GM12864 (cell line): Measurements from ENCODE around the gene TMEM97.

Experiments
- DNase-seq: peaks from one replicate; pipeline ENCODE4 v3.0.0-alpha.2; 2011; ENCODE audit warnings: low read depth
- H3K4me3 ChIP-seq: 2 replicates; pipeline ENCODE4 v1.5.1; 2011; ENCODE audit warnings: mild to moderate bottlenecking, low read depth, low read length, control low read depth
- TF ChIP-seq, protein P1 (sequence below): IDR thresholded peaks from 2 replicates; pipeline ENCODE4 v1.5.1; 2011; ENCODE audit warnings: low read depth, mild to moderate bottlenecking, moderate library complexity, low read length, control low read depth, inconsistent platforms; ENCODE audit errors: missing control alignments

Gene TMEM97

DNA sequence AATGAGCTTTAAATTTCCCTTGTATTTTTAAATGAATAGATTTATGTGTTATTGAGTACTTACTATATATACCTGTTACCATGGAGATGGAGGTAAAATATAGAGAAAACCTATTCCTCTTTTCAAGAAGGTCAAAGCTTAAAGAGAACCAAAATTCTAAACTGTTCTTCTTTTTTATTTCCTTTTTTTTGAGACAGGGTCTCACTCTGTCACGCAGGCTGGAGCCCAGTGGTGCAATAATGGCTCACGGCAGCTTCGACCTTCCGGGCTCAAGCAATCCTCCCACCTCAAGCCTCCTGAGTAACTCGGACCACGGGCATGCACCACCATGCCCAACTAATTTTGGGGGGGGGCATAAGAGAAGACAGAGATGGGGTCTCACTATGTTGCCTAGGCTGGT is 25.0 kb upstream of the TMEM97 start:
- no peak overlapping the region for H3K4me3 ChIP-seq
- TF ChIP-seq, protein P1, sequence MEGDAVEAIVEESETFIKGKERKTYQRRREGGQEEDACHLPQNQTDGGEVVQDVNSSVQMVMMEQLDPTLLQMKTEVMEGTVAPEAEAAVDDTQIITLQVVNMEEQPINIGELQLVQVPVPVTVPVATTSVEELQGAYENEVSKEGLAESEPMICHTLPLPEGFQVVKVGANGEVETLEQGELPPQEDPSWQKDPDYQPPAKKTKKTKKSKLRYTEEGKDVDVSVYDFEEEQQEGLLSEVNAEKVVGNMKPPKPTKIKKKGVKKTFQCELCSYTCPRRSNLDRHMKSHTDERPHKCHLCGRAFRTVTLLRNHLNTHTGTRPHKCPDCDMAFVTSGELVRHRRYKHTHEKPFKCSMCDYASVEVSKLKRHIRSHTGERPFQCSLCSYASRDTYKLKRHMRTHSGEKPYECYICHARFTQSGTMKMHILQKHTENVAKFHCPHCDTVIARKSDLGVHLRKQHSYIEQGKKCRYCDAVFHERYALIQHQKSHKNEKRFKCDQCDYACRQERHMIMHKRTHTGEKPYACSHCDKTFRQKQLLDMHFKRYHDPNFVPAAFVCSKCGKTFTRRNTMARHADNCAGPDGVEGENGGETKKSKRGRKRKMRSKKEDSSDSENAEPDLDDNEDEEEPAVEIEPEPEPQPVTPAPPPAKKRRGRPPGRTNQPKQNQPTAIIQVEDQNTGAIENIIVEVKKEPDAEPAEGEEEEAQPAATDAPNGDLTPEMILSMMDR = no peak
- no peak for DNase-seq

DNA sequence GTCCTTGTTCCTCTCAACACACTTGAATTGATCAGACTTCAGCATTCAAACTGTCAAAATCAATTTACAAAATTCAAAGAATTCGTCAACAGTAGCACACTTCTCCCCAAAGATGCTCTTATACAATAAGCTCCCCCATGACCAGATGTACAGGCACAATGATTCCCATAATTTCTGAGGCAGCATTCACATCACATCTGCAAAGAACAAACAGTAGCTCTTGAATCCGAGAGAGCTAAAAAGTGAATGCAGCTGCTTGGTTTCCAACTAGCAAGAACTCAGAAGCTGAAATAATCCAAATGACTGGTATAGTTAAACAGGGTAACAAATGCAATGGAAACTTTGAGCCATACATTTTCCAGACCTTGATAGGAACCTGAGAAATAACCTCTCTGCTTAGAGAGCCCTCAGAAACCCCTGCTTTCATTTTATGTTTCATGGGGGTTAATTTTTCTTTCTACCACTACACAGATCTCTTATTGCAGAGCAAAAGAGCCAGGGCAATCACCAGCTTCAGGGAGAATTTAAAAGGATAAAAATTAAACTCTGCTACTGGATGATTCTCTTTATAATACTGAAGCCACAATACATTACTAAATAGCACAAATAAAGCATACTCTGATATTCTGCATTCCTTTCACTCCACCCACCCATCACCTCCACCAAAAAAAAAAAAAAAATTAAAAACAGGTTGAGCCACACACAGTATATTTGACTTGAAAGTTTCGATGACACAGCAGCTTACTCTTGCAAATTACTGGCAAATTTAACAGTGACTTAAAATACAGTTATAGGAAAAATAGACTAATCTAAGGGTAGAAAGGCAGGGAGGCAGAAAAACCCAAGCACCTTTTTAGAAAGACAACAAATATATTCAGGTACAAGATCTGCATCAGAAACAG is 23.1 kb upstream of the TMEM97 start:
- TF ChIP-seq, protein P1 = no peak
- H3K4me3 ChIP-seq = no peak overlapping the region
- DNase-seq = no peak

DNA sequence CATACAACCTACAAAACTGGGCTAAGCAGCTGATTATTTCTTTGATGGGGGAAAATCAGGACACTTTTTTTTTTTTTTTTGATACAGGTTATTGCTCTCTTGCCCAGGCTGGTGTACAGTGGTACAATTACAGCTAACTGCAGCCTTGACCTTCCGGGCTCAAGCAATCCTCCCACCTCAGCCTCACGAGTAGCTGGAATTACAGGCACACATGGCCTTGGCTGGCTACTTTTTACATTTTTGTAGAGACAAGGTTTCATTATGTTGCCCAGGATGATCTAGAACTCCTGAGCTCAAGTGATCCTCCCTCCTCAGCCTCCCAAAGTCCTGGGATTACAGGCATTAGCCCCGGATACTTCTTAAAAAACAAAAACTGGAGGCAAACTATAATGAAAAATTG is 20.6 kb upstream of the TMEM97 start:
- no peak for DNase-seq
- no peak overlapping the region for H3K4me3 ChIP-seq
- TF ChIP-seq, protein P1 = no peak

DNA sequence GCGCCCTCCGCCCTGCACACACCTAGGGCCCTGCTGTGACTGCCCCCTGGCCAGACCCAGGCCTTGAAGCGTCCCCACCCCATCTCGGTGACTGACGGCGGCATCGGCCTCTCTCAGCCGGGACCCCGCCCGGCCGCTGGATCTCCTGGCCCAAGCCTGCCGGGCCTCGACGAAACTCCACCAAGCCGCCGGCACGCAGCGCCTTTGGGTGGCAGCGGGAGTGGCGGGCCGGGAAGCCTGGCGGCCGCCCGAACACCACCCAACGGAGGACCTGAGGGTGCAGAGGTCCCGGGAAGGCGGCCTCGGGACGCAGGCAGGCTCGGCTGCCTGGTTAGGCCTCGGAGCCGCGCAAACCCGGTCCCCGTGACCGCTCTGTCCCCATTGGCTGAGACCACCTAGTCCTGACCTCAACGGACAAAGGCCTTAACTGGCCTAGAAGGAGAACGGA is 12.0 kb upstream of the TMEM97 start:
- TF ChIP-seq, protein P1 = no peak
- no peak for DNase-seq

DNA sequence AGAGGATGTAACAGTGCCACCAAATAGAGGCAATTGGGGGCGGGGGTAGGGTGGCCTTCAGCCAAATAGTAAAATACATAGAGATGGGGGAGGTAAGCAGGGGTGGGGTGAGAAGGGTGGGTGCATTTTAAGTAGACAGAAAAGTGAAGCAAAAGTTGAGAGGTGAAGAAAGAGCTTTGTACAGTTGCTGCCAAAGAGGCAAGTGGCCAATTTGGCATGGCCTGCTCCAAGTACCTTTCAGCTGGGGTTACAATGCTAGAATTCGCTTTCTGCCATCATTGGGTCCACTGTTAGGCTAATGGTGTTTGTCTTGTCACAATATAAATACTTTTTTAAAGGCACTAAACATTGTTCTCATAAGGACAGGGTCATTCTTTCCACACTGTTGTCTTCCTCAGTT is 5.2 kb upstream of the TMEM97 start:
- H3K4me3 ChIP-seq = no peak overlapping the region
- TF ChIP-seq, protein P1 = no peak
- no peak for DNase-seq

More for the DNA sequence above, 12.0 kb upstream of the TMEM97 start:
- no peak overlapping the region for H3K4me3 ChIP-seq

DNA sequence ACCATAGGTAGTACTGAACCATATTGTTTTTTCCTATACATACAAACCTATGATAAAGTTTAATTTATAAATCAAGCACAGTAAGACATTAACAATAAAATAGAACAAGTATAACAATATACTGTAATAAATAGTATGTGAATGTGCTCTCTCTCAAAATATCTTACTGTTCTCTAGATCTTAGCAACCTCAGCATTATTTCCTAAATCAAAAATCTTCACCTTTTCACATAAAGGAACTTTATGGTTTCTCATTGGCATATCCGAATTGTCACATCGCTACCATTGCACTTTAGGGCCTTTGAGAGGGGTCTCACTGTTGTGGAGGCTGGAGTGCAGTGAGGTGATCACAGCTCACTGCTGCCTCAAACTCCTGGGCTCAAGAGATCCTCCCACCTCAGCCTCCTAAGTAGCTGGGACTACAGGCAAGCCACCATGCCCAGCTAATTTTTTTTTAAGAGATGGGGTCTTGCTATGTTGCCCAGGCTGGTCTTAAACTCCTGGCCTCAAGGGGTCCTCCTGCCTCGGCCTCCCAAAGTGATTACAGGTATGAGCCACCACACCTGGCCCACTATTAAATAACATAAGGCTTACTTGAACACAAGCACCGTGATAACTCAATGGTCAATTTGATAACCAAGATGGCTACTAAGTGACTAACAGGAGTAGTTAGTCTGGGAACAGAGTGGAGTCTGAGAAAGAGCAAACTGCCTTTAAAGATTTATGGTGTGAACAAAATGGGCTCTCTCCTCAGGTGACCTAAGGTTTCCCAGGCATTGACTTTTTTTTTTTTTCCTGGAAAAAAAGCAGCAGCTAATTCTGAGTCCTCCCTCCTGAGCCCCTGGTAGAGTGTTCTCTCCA is 2.9 kb upstream of the TMEM97 start:
- H3K4me3 ChIP-seq = no peak overlapping the region
- no peak for DNase-seq
- TF ChIP-seq, protein P1 = no peak
